HCT116 (cell line): ENCODE measurements around the gene RENBP. TPM values are rescaled to one million over a fixed set of nuclear protein-coding genes. Genes with fewer than 3 reads are reported as not detected.

ENCODE experiments used
- ATAC-seq: fragments of 200-7000 bp; cut with Tn5 transposase; 2 replicates; pipeline ENCODE4 v1.9.1; 2020; ENCODE audit warnings: mild to moderate bottlenecking, moderate library complexity
- BruUV-seq: library from RNA; stranded (reverse); fragments of 400-500 nt; replicated peaks from 2 replicates; lab custom pipeline; 2021; lab: Mats Ljungman, UMichigan
- CTCF ChIA-PET: fragments of 300-600 bp; sonication (Branson Sonifier 250); formaldehyde crosslinking; loops from one replicate; lab custom pipeline; 2021; ENCODE audit warnings: antibody characterized with exemption; lab: Charles Lee
- POLR2A ChIA-PET: fragments of 300-600, 350-600 bp; sonication (Branson Sonifier 250); formaldehyde crosslinking; loops from one replicate; lab custom pipeline; 2021; ENCODE audit warnings: antibody characterized with exemption; lab: Charles Lee
- RAD21 ChIA-PET, 2 experiments: fragments of 300-600 bp; sonication (Branson Sonifier 250); formaldehyde crosslinking; loops; one replicate each; lab custom pipeline; 2023; ENCODE audit warnings: low total read pairs in 2 of 2; ENCODE audit not compliant: uncharacterized antibody in 2 of 2, unreplicated experiment in 2 of 2, low non-redundant PET in 1 of 2; lab: Charles Lee
- DNase-seq: peaks from one replicate; pipeline ENCODE4 v3.0.0-alpha.2; 2010; ENCODE audit warnings: low read depth, low spot score
- H2AFZ ChIP-seq: fragments of 200-600 bp; shearing (Covaris generic), sonication (generic); 2 replicates; pipeline ENCODE4 v1.6.1; 2017; ENCODE audit warnings: low read depth, mixed run types, mixed read lengths, antibody characterized with exemption, low read length; ENCODE audit not compliant: poor library complexity, severe bottlenecking
- H3K27ac ChIP-seq: 2 replicates; pipeline ENCODE4 v1.5.1; 2012; ENCODE audit warnings: low read depth, low read length
- H3K27me3 ChIP-seq: fragments of 200-600 bp; sonication (generic); 2 replicates; pipeline ENCODE4 v1.6.1; 2016; ENCODE audit warnings: mixed run types, low read length, mixed read lengths; ENCODE audit not compliant: insufficient read depth
- H3K36me3 ChIP-seq, 2 experiments: fragments of 200-500 bp in 1 of 2; fragments of 200-600 bp in 1 of 2; sonication (Bioruptor generic) in 1 of 2; sonication (generic) in 1 of 2; 2 replicates each; pipeline versions ENCODE4 v1.5.1 to v1.6.1; 2014 to 2016; ENCODE audit warnings: low read length in 2 of 2, inconsistent platforms in 1 of 2, mixed read lengths in 1 of 2, mixed run types in 1 of 2; ENCODE audit not compliant: insufficient read depth in 2 of 2, control insufficient read depth in 1 of 2
- H3K4me1 ChIP-seq, 2 experiments: fragments of 200-600 bp in 1 of 2; sonication (generic) in 1 of 2; 2 replicates each; pipeline versions ENCODE4 v1.5.1 to v1.6.1; 2012 to 2017; ENCODE audit warnings: low read length in 2 of 2, inconsistent platforms in 1 of 2, mild to moderate bottlenecking in 1 of 2, mixed read lengths in 1 of 2, mixed run types in 1 of 2, moderate library complexity in 1 of 2; ENCODE audit not compliant: insufficient read depth in 2 of 2, control insufficient read depth in 1 of 2
- H3K4me2 ChIP-seq: fragments of 200-600 bp; sonication (generic); 2 replicates; pipeline ENCODE4 v1.6.1; 2017; ENCODE audit warnings: mixed run types, low read length, mixed read lengths
- H3K4me3 ChIP-seq, 2 experiments: fragments of 200-600 bp in 1 of 2; sonication (generic) in 1 of 2; replicated peaks in 1 of 2; 2 replicates each; pipeline ENCODE4 v1.5.1; 2011 to 2016; ENCODE audit warnings: low read length in 2 of 2, control low read depth in 1 of 2, low read depth in 1 of 2, mild to moderate bottlenecking in 1 of 2, mixed read lengths in 1 of 2, mixed run types in 1 of 2
- H3K79me2 ChIP-seq: fragments of 200-600 bp; sonication (generic); 2 replicates; pipeline ENCODE4 v1.6.1; 2017; ENCODE audit warnings: mild to moderate bottlenecking, mixed run types, low read length, moderate library complexity, mixed read lengths; ENCODE audit not compliant: insufficient read depth
- H3K9ac ChIP-seq: fragments of 200-600 bp; sonication (generic); 2 replicates; pipeline ENCODE4 v1.6.1; 2016; ENCODE audit warnings: low read length, mixed read lengths
- H3K9me2 ChIP-seq: fragments of 200-600 bp; sonication (generic), shearing (Covaris generic); 2 replicates; pipeline ENCODE4 v1.6.1; 2017; ENCODE audit warnings: mixed run types, mild to moderate bottlenecking, moderate library complexity; ENCODE audit not compliant: insufficient read depth
- H3K9me3 ChIP-seq, 2 experiments: fragments of 200-500 bp in 1 of 2; fragments of 200-600 bp in 1 of 2; sonication (Bioruptor generic) in 1 of 2; sonication (generic) in 1 of 2; 2 replicates each; pipeline ENCODE4 v1.6.1; 2014 to 2017; ENCODE audit warnings: low read length in 2 of 2, mixed read lengths in 2 of 2, inconsistent platforms in 1 of 2, low read depth in 1 of 2, mild to moderate bottlenecking in 1 of 2, mixed run types in 1 of 2, moderate library complexity in 1 of 2; ENCODE audit not compliant: control insufficient read depth in 1 of 2, insufficient read depth in 1 of 2
- H4K20me1 ChIP-seq: fragments of 200-600 bp; sonication (generic), shearing (Covaris generic); 2 replicates; pipeline ENCODE4 v1.6.1; 2017; ENCODE audit warnings: mixed run types, mild to moderate bottlenecking, moderate library complexity; ENCODE audit not compliant: insufficient read depth
- EZH2phosphoT487 ChIP-seq: fragments of 200-600 bp; IDR thresholded peaks from 2 replicates; pipeline ENCODE4 v1.6.1; 2018; ENCODE audit warnings: antibody characterized with exemption, borderline replicate concordance
- POLR2A ChIP-seq: IDR thresholded peaks from 2 replicates; pipeline ENCODE4 v1.7.0; 2011; ENCODE audit warnings: borderline replicate concordance; ENCODE audit not compliant: insufficient read depth, insufficient read length; ENCODE audit errors: extremely low read depth
- POLR2AphosphoS5 ChIP-seq: IDR thresholded peaks from 2 replicates; pipeline ENCODE4 v1.6.1; 2011; ENCODE audit warnings: mild to moderate bottlenecking, low read depth, low read length, moderate library complexity
- SRF ChIP-seq: IDR thresholded peaks from 2 replicates; pipeline ENCODE4 v1.6.1; 2012; ENCODE audit warnings: low read depth
- ZBTB33 ChIP-seq: IDR thresholded peaks from 2 replicates; pipeline ENCODE4 v1.6.1; 2011; ENCODE audit warnings: mild to moderate bottlenecking, low read length, moderate library complexity; ENCODE audit not compliant: insufficient replicate concordance; ENCODE audit errors: extremely low read depth
- ZFX ChIP-seq: fragments of 450-650 bp; IDR thresholded peaks from 2 replicates; pipeline ENCODE4 v1.6.1; 2017
- intact Hi-C: fragments of 100-400 bp; cut with micrococcal nuclease; formaldehyde crosslinking; loops from 2 replicates; pipeline ENCODE4 v1.10.0; 2022
- total RNA-seq: library from RNA; stranded (reverse); gene quantifications from one replicate; pipeline ENCODE4 v1.2.1, GENCODE V29; 2021; ENCODE audit not compliant: unreplicated experiment

The RENBP gene
- total RNA-seq, 1 experiment from 2014 or later: 1.3 TPM

- Histone ChIP-seq H3K27me3 (no peaks in the 10 kb centered on the region), H2AFZ (no peak overlapping the region), H3K79me2 (peaks cover 37% of the 10 kb centered on the region), H3K4me3 (peak overlapping the region; percentile 46 to 75), H3K27ac (peak overlapping the region; percentile 90), H4K20me1 (no peaks in the 10 kb centered on the region), H3K9me3 (no peaks in the 10 kb centered on the region), H3K9ac (peak overlapping the region; percentile 95), H3K9me2 (no peaks in the 10 kb centered on the region), H3K36me3 (peaks cover 0 to 6% of the 10 kb centered on the region in 2 experiments; a peak in 1 of 4 replicates), H3K4me1 (peaks cover 12 to 28% of the 10 kb centered on the region in 2 experiments), H3K4me2 (peak overlapping the region; percentile 85)
- CTCF ChIA-PET: no interaction called here
- no peak for ATAC-seq
- TSS peak; percentile 83 for BruUV-seq
- RAD21 ChIA-PET: no interaction called here
- TF ChIP-seq EZH2phosphoT487: no peak
- peak; percentile 16; the same call in 1 of the 2 replicates for TF ChIP-seq ZFX
- POLR2A ChIA-PET: interaction anchor here (0.9 to 1.3 kb wide), 2 partner anchors 10 to 26 kb away, joined by 3 read pairs; no protein-coding TSS in a partner anchor
- no peak for DNase-seq
- intact Hi-C loops: loop anchor here (10.0 kb wide), 1 partner anchor 421 kb away; the partner anchor contains the start of gene RPL10
Observed at GRCh38 chrX:153973127-153974002, 28.9 kb upstream of the RENBP start.

- peaks cover 46% of the 10 kb centered on the region for H3K79me2 ChIP-seq
- peak within 1 kb of the TSS; percentile 99 for H3K9ac ChIP-seq
- intact Hi-C loops: loop anchor here (10.0 kb wide), 1 partner anchor 422 kb away; the partner anchor contains the start of gene RPL10
- no peak within 1 kb of the TSS for H2AFZ ChIP-seq
- ATAC-seq (peak; percentile 66), DNase-seq (peak; percentile 76)
- POLR2A ChIA-PET: interaction anchor here (1.3 to 2.0 kb wide), 2 partner anchors 25 to 47 kb away, joined by 3 to 5 read pairs; partner anchors contain the start of gene ARHGAP4
- no TSS peak for BruUV-seq
- peak; percentile 46 for TF ChIP-seq POLR2A
- no peak for TF ChIP-seq ZBTB33
- TF ChIP-seq SRF: no peak
- peak; percentile 60; the same call in 1 of the 2 replicates for TF ChIP-seq ZFX
- TF ChIP-seq POLR2AphosphoS5: peak; percentile 43; the same call in 1 of the 2 replicates
- no peaks in the 10 kb centered on the region for H3K9me2 ChIP-seq
- H3K4me3 ChIP-seq: peak within 1 kb of the TSS; percentile 75 to 78
- no peaks in the 10 kb centered on the region for H3K27me3 ChIP-seq
- H3K9me3 ChIP-seq: no peaks in the 10 kb centered on the region
- peaks cover 12 to 28% of the 10 kb centered on the region in 2 experiments for H3K4me1 ChIP-seq
- H3K36me3 ChIP-seq: peaks cover 0 to 11% of the 10 kb centered on the region in 2 experiments; a peak in 1 of 4 replicates
- H4K20me1 ChIP-seq: no peaks in the 10 kb centered on the region
- peak within 1 kb of the TSS; percentile 85 for H3K4me2 ChIP-seq
- peak within 1 kb of the TSS; percentile 90 for H3K27ac ChIP-seq
- RAD21 ChIA-PET: no interaction called here
- CTCF ChIA-PET: no interaction called here
Observed at GRCh38 chrX:153972368-153973126, 28.1 kb upstream of the RENBP start, which contains the start of gene TMEM187. TSS of gene TMEM187 (plus strand) at chrX:153972754. CDS start at chrX:153982063, 9,309 bp downstream.
